ES-I3 (cell line): ENCODE measurements around the gene UMPS.
"Not testable (repeated sequence)": the region's sequence is repeated elsewhere in the genome, so short reads cannot be mapped to it uniquely, and the experiment has no call there.

Source experiments
- H3K36me3 ChIP-seq: 2 replicates; pipeline ENCODE4 v1.6.1; 2013; ENCODE audit warnings: mild to moderate bottlenecking, low read length, control low read depth, moderate library complexity; ENCODE audit not compliant: insufficient read depth
- H3K4me1 ChIP-seq: 2 replicates; pipeline ENCODE4 v1.6.1; 2013; ENCODE audit warnings: mild to moderate bottlenecking, control low read depth, low read length; ENCODE audit not compliant: insufficient read depth
- H3K9ac ChIP-seq: 2 replicates; pipeline ENCODE4 v1.6.1; 2013; ENCODE audit warnings: low read depth, mild to moderate bottlenecking, low read length, moderate library complexity
- H3K9me3 ChIP-seq: 2 replicates; pipeline ENCODE4 v1.6.1; 2013; ENCODE audit warnings: mild to moderate bottlenecking, low read length, moderate library complexity; ENCODE audit not compliant: control insufficient read depth, insufficient read depth

Gene UMPS

GRCh38 chr3:124785973-124786372 is 55.7 kb downstream of the UMPS start:
- H3K9me3 ChIP-seq: no peaks in the 10 kb centered on the region
- no peak overlapping the region for H3K9ac ChIP-seq
- H3K4me1 ChIP-seq: peaks cover 9% of the 10 kb centered on the region
- peaks cover 14% of the 10 kb centered on the region; the same call in 1 of the 2 replicates for H3K36me3 ChIP-seq

GRCh38 chr3:124786511-124787241 is 56.4 kb downstream of the UMPS start:
- H3K4me1 ChIP-seq: peaks cover 2% of the 10 kb centered on the region
- H3K36me3 ChIP-seq: peaks cover 11% of the 10 kb centered on the region; the same call in 1 of the 2 replicates
- H3K9ac ChIP-seq: no peak overlapping the region
- no peaks in the 10 kb centered on the region for H3K9me3 ChIP-seq

- no peak overlapping the region for H3K9ac ChIP-seq
- no peaks in the 10 kb centered on the region for H3K4me1 ChIP-seq
- peaks cover 14% of the 10 kb centered on the region; the same call in 1 of the 2 replicates for H3K36me3 ChIP-seq
- H3K9me3 ChIP-seq: no peaks in the 10 kb centered on the region
Measured at GRCh38 chr3:124787476-124788195, 57.4 kb downstream of the UMPS start.

GRCh38 chr3:124788254-124788745 is 58.0 kb downstream of the UMPS start:
- H3K4me1 ChIP-seq: no peaks in the 10 kb centered on the region
- no peak overlapping the region for H3K9ac ChIP-seq
- H3K9me3 ChIP-seq: no peaks in the 10 kb centered on the region
- H3K36me3 ChIP-seq: peaks cover 17% of the 10 kb centered on the region; the same call in 1 of the 2 replicates

- H3K36me3 ChIP-seq: peaks cover 24% of the 10 kb centered on the region; the same call in 1 of the 2 replicates
- not testable (repeated sequence) for H3K9ac ChIP-seq, H3K4me1 ChIP-seq, H3K9me3 ChIP-seq
Measured at GRCh38 chr3:124789103-124789502, 58.9 kb downstream of the UMPS start.

- H3K9ac ChIP-seq: no peak overlapping the region
- peaks cover 22% of the 10 kb centered on the region for H3K36me3 ChIP-seq
- no peaks in the 10 kb centered on the region for H3K9me3 ChIP-seq
- H3K4me1 ChIP-seq: no peaks in the 10 kb centered on the region
Measured at GRCh38 chr3:124791142-124791541, 60.9 kb downstream of the UMPS start.

GRCh38 chr3:124791639-124792151 is 61.4 kb downstream of the UMPS start:
- no peaks in the 10 kb centered on the region for H3K9me3 ChIP-seq
- no peaks in the 10 kb centered on the region for H3K4me1 ChIP-seq
- H3K36me3 ChIP-seq: peaks cover 24% of the 10 kb centered on the region
- H3K9ac ChIP-seq: no peak overlapping the region

GRCh38 chr3:124792341-124793040 is 62.2 kb downstream of the UMPS start:
- Histone ChIP-seq H3K9ac (no peak overlapping the region), H3K9me3 (no peaks in the 10 kb centered on the region), H3K36me3 (peaks cover 24% of the 10 kb centered on the region), H3K4me1 (no peaks in the 10 kb centered on the region)

- no peaks in the 10 kb centered on the region for H3K4me1 ChIP-seq
- no peak overlapping the region for H3K9ac ChIP-seq
- H3K36me3 ChIP-seq: peaks cover 24% of the 10 kb centered on the region
- no peaks in the 10 kb centered on the region for H3K9me3 ChIP-seq
Measured at GRCh38 chr3:124793054-124793739, 62.9 kb downstream of the UMPS start.

GRCh38 chr3:124796477-124796876 is 66.2 kb downstream of the UMPS start:
- peaks cover 24% of the 10 kb centered on the region for H3K36me3 ChIP-seq
- no peaks in the 10 kb centered on the region for H3K4me1 ChIP-seq
- no peak overlapping the region for H3K9ac ChIP-seq
- no peaks in the 10 kb centered on the region for H3K9me3 ChIP-seq

- H3K9ac ChIP-seq: no peak overlapping the region
- H3K4me1 ChIP-seq: no peaks in the 10 kb centered on the region
- peaks cover 22% of the 10 kb centered on the region for H3K36me3 ChIP-seq
- H3K9me3 ChIP-seq: no peaks in the 10 kb centered on the region
Measured at GRCh38 chr3:124797426-124797945, 67.2 kb downstream of the UMPS start.
